ENCODE data around the gene SUSD3.

DNA sequence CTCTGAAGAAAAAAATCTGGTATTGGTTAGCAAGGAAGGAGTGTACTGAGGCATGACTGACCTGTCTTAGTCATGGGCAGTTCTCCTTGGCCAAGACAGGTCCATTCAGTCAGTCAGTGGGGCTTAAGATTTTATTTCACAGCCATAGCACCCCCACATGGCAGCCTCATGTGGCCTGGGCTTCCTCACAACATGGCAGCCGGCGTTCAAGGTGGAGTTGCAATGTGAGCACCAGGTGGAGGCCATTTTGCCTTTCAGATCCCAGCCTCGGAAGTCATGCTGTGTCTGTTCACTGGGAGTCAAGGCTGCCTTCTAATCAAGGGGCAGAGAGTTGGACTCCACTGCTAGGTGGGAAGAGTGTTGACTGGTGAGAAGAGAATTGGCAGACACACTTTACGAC, 27.2 kb downstream of the SUSD3 start:
- TF ChIP-seq, protein P1, sequence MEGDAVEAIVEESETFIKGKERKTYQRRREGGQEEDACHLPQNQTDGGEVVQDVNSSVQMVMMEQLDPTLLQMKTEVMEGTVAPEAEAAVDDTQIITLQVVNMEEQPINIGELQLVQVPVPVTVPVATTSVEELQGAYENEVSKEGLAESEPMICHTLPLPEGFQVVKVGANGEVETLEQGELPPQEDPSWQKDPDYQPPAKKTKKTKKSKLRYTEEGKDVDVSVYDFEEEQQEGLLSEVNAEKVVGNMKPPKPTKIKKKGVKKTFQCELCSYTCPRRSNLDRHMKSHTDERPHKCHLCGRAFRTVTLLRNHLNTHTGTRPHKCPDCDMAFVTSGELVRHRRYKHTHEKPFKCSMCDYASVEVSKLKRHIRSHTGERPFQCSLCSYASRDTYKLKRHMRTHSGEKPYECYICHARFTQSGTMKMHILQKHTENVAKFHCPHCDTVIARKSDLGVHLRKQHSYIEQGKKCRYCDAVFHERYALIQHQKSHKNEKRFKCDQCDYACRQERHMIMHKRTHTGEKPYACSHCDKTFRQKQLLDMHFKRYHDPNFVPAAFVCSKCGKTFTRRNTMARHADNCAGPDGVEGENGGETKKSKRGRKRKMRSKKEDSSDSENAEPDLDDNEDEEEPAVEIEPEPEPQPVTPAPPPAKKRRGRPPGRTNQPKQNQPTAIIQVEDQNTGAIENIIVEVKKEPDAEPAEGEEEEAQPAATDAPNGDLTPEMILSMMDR (IDR thresholded peaks at IDR 0.05), result no peak
- no peak for TF ChIP-seq POLR2A (IDR thresholded peaks at IDR 0.05)
